Transverse colon (tissue), 4 donors: ENCODE data around the gene PI4K2A.

Experiments used
- EP300 ChIP-seq: sonication (generic); formaldehyde crosslinking; IDR thresholded peaks from one replicate; pipeline ENCODE4 v1.6.1; 2017; ENCODE audit warnings: antibody characterized with exemption, low read depth
- POLR2A ChIP-seq: fragments of 450-650 bp; IDR thresholded peaks from one replicate; pipeline ENCODE4 v1.6.1; 2016; ENCODE audit warnings: antibody characterized with exemption, mild to moderate bottlenecking, moderate library complexity
- POLR2AphosphoS5 ChIP-seq, 3 donors: sonication (generic); formaldehyde crosslinking; IDR thresholded peaks; one replicate each; pipeline ENCODE4 v1.6.1; 2016; ENCODE audit warnings: antibody characterized with exemption in 3 of 3
- TF ChIP-seq, protein P1 (sequence below), 5 experiments: fragments of 200-600 bp in 3 of 5; fragments of 450-650 bp in 2 of 5; sonication (generic) in 3 of 5; IDR thresholded peaks; 1 replicate in 2 of 5; 2 replicates in 3 of 5; pipeline ENCODE4 v1.5.1; 2016 to 2017; ENCODE audit warnings: antibody characterized with exemption in 5 of 5, inconsistent platforms in 3 of 5, mild to moderate bottlenecking in 2 of 5, moderate library complexity in 1 of 5

DNA sequence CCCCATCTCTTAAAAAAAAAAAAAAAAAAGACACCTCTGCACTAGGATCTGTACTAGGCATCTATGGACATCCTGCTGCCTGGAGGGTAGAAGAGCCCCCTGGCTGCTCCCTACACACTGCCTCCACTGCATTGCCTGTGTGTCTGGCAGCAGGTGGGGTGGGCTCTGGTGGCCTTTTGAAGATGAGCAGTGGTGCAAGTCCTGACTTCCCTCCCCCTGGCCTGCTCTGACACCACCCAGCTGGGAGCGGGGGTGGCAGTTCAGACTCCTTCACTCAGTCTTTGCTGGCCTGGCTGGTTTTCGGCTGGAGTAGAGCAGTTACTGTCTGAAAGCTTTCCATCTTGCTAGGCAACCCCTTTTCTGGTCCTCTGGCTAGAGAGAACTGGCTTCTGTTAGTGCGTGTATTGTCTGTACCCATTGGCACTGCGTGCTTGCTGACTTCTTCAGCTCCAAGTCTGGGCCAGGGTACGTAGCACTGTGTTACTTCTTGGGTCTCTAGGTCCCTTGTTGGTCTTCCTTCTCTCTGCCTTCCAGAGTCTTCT, 33.3 kb upstream of the PI4K2A start:
- no peak for TF ChIP-seq POLR2A
- TF ChIP-seq, protein P1, sequence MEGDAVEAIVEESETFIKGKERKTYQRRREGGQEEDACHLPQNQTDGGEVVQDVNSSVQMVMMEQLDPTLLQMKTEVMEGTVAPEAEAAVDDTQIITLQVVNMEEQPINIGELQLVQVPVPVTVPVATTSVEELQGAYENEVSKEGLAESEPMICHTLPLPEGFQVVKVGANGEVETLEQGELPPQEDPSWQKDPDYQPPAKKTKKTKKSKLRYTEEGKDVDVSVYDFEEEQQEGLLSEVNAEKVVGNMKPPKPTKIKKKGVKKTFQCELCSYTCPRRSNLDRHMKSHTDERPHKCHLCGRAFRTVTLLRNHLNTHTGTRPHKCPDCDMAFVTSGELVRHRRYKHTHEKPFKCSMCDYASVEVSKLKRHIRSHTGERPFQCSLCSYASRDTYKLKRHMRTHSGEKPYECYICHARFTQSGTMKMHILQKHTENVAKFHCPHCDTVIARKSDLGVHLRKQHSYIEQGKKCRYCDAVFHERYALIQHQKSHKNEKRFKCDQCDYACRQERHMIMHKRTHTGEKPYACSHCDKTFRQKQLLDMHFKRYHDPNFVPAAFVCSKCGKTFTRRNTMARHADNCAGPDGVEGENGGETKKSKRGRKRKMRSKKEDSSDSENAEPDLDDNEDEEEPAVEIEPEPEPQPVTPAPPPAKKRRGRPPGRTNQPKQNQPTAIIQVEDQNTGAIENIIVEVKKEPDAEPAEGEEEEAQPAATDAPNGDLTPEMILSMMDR (IDR thresholded peaks at IDR 0.05) = no peak
- no peak for TF ChIP-seq EP300
- TF ChIP-seq POLR2AphosphoS5 (IDR thresholded peaks at IDR 0.05) = no peak
